ENCODE results near the gene GARS1. TPM values are rescaled to one million over a fixed set of nuclear protein-coding genes. Genes with fewer than 3 reads are reported as not detected.

GARS1 gene
- total RNA-seq, 1 experiment from 2014 or later, result 95.4 TPM

DNA sequence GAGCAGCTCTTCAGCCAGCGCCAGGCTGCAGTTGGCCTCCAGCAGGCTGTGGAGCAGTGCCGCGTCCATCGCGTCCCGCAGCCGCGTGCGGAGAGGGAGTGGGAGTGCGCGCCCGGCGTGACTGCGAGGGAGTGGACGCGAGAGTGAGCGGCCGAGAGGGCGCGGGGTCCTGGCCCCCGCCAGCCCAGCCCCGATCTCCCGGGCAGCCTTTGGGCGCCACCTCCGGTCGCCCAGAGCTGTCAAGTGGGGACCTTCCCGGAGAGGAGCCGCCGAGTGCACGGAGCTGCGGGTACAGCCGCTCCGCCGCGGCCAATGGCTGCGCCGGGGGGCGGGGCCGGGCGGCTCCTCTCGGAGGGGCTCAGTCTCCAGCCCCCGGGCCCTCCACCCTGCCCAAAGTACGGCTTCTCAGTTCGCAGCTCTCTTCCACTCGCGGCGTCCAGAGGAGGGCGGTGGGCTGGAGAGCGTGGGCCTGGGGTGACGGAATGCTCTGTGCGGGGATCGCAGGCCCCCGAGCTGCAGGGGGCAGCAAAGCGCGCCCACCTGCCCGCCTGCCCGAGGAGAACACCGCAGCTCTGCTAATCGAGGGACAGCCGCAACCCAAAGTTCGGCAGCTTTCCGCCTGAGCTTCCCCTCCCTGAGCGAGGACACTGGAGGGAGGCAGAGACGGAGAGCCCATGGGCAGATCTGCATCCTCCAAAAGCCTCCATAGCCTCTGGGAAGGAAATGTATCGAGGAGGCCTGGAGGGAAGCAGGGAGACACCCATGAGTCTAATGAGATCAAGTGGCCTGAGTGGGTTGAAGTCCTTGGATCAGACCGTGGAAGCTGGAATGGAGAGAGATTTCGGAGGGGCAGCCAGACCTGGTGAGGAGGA is 87.8 kb downstream of the GARS1 start, which contains the start of gene CRHR2:
Gene CRHR2 (minus strand): TSS at position 245 of the 872 bp plus-strand sequence. CDS start 176 bp downstream, at position 69.
- ATAC-seq, result no peak
- BruUV-seq (replicated peaks), result no TSS peak
- no peak within 1 kb of the TSS for H3K4me2 ChIP-seq (ENCODE audit: low read length)

DNA sequence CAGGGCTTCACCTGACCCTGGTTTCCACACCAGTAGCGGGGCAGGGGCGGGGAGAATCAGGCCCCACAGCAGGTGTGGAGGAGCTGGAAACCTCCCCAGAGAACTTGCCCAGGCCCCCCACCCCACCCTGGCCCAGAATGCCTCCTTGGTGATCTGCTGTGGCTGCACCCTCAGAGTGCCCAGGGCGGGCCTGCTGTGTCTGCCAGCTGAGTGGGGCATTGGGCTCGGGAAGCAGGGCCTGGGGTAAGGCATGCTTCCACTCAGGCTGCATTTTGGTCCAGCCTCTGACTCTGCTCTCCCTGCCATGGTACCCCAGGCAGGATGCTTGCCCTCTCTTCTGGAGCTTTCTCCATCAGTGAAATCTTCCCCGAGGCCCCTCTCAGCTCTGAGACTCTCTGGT is 88.6 kb downstream of the GARS1 start:
- BruUV-seq (replicated peaks), result no TSS peak

More for the DNA sequence above, 87.8 kb downstream of the GARS1 start, which contains the start of gene CRHR2:
- Histone ChIP-seq H3K27ac (ENCODE audit: low read length) (no peak within 1 kb of the TSS), H3K27me3 (ENCODE audit: low read length) (peaks cover 27% of the 10 kb centered on the region), H3F3A (ENCODE audit: low read length, unreplicated experiment) (no peaks in the 10 kb centered on the region), H3K9me2 (replicated peaks; ENCODE audit: low read length) (no peaks in the 10 kb centered on the region), H3K4me3 (ENCODE audit: low read length) (no peak within 1 kb of the TSS), H4K20me1 (ENCODE audit: low read length) (no peaks in the 10 kb centered on the region), H3K79me2 (ENCODE audit: low read length) (no peaks in the 10 kb centered on the region), H3K9me3 (ENCODE audit: low read length) (no peaks in the 10 kb centered on the region), H3K36me3 (ENCODE audit: low read depth, low read length) (no peaks in the 10 kb centered on the region), H3K9ac (ENCODE audit: low read length) (no peak within 1 kb of the TSS), H2AFZ (ENCODE audit: low read length) (no peak within 1 kb of the TSS), H3K4me1 (ENCODE audit: insufficient read depth, low read length) (no peaks in the 10 kb centered on the region)
- DNase-seq, result no peak
- POLR2A ChIA-PET (ENCODE audit: unreplicated experiment), result no interaction called here
- TF ChIP-seq CTCF (conservative IDR thresholded peaks at IDR 0.05; ENCODE audit: low read depth, low read length) (no peak), EZH2 (IDR thresholded peaks at IDR 0.05; ENCODE audit: low read length, unreplicated experiment) (no peak), EZH2phosphoT487 (IDR thresholded peaks at IDR 0.05; ENCODE audit: borderline replicate concordance, low read length) (no peak)
- intact Hi-C loops (cut with micrococcal nuclease), result no loop called here
- CTCF ChIA-PET, result no interaction called here

More for the DNA sequence above, 88.6 kb downstream of the GARS1 start:
- H3K79me2 ChIP-seq (ENCODE audit: low read length), result no peaks in the 10 kb centered on the region
- H3K9me3 ChIP-seq (ENCODE audit: low read length), result no peaks in the 10 kb centered on the region
- no peaks in the 10 kb centered on the region for H3K36me3 ChIP-seq (ENCODE audit: low read depth, low read length)
- TF ChIP-seq CTCF (conservative IDR thresholded peaks at IDR 0.05; ENCODE audit: low read depth, low read length) (no peak), EZH2phosphoT487 (IDR thresholded peaks at IDR 0.05; ENCODE audit: borderline replicate concordance, low read length) (no peak), EZH2 (IDR thresholded peaks at IDR 0.05; ENCODE audit: low read length, unreplicated experiment) (no peak)
- H3K9ac ChIP-seq (ENCODE audit: low read length), result no peak overlapping the region
- intact Hi-C loops (cut with micrococcal nuclease), result no loop called here
- H3K27me3 ChIP-seq (ENCODE audit: low read length), result peaks cover 27% of the 10 kb centered on the region
- ChIA-PET POLR2A (ENCODE audit: unreplicated experiment) (no interaction called here), CTCF (no interaction called here)
- no peak overlapping the region for H3K4me3 ChIP-seq (ENCODE audit: low read length)
- H4K20me1 ChIP-seq (ENCODE audit: low read length), result no peaks in the 10 kb centered on the region
- no peak overlapping the region for H2AFZ ChIP-seq (ENCODE audit: low read length)
- ATAC-seq (no peak; the same call in 1 of the 2 replicates), DNase-seq (no peak)
- H3K4me2 ChIP-seq (ENCODE audit: low read length), result no peak overlapping the region
- H3K9me2 ChIP-seq (replicated peaks; ENCODE audit: low read length), result no peaks in the 10 kb centered on the region
- H3K27ac ChIP-seq (ENCODE audit: low read length), result no peak overlapping the region
- H3K4me1 ChIP-seq (ENCODE audit: insufficient read depth, low read length), result no peaks in the 10 kb centered on the region
- H3F3A ChIP-seq (ENCODE audit: low read length, unreplicated experiment), result no peaks in the 10 kb centered on the region

Other genes starting within 250 kb of the GARS1 start
- gene NOD1, start 116.1 kb upstream of the GARS1 start, total RNA-seq (2014; rRNA removed), result 4.6 and 5.9 TPM in 2 replicates
- gene GGCT, start 90.0 kb upstream of the GARS1 start, total RNA-seq (2014; rRNA removed), result 64.1 and 67.6 TPM in 2 replicates
- gene CRHR2, start 87.6 kb downstream of the GARS1 start, total RNA-seq (2014; rRNA removed), result not detected in 2 replicates
- gene INMT, start 157.3 kb downstream of the GARS1 start, total RNA-seq (2014; rRNA removed), result not detected in 2 replicates
- gene MINDY4, start 176.5 kb downstream of the GARS1 start, total RNA-seq (2014; rRNA removed), result 3.0 TPM in 2 replicates